ENCODE results near the gene EVI5L.

EVI5L gene

DNA sequence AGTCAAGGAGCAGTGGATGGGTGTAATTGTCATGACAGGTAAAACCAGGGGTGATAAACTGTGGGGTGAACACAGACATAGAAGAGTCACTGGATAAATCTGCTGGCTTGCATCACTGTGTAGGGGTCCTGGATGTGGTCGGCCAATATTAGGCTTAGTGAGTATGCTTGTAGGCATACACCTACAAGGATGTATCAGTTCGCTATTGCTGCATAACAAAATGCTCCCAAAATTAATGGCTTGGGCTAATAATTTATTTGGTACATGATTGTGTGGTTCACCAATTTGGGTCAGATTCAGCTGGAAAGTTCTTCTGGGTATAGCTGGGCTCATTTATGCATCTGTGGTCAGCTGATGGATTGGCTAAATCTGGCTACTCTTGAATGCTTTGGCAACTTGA, 11.2 kb upstream of the EVI5L start:
- DNase-seq = no peak

- no peak for DNase-seq
These were observed 10.7 kb upstream of the EVI5L start for GRCh38 chr19:7819337-7819736.

- no peak for DNase-seq
These were observed 9.4 kb upstream of the EVI5L start for GRCh38 chr19:7820588-7820987.

GRCh38 chr19:7822910-7823515, 7.0 kb upstream of the EVI5L start:
- DNase-seq = no peak

DNA sequence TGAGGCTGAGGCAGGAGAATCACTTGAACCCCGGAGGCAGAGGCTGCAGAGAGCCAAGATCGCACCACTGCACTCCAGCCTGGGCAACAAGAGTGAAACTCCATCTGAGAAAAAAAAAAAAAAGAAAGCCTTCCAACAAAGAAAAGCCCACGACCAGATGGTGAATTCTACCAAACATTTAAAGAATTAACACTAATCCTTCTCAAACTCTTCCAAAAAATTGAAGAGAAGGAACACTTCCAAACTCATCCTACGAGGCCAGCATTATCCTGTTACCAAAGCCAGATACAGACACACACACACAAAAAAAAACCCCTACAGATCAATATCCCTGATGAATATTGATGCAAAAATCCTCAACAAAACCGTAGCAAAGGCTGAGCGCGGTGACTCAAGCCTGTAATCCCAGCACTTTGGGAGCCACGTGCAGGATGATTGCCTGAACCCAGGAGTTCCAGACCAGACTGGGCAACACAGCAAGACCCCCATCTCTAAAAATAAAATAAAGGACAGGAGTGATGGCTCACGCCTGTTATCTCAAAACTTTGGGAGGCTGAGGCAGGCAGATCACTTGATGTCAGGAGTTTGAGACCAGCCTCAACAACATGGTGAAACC, 6.2 kb upstream of the EVI5L start:
- no peak for DNase-seq

DNA sequence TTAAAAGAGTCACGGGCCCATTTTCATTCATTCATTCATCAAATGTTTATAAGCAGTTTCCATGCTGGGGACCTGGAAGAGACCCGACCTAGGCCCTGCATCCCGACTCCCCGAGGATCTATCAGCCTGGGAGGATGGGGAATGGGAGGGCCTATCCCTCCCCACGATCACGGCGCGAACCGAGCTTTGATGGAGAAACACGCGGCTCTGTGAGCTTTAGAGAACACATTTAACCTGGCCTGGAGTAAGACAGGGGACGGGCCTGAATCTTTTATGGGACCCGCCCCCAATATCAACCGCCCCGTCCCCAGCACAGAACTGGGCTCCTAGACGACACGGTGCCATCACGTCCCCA, 875 bp upstream of the EVI5L start:
- DNase-seq = no peak

DNA sequence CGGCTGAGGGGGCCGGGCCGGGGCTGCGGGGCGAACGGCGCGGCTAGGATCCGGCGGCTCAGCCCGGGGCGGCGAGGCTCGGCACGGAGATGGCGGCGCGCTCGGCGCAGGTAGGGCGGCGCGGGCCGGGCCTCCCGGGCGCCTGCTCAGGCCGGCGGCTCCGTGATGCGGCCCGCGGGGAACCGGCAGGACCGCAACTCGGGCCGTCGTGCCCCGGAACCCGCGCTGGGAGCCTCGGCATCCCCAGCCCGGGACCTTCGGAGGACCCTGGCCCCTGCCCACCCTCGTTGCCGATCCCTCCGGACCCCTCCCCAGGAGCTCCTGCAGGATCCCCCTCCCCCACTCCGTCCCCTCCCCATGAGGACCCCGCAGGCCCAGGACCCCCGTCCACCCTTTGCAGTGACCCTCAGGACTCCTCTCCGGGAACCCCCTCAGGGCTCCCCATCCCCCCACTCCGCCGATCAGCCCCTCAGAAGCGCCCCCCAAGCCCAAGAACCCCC, 304 bp downstream of the EVI5L start:
- DNase-seq = peak; percentile 40

- DNase-seq = no peak
These were observed 805 bp downstream of the EVI5L start for GRCh38 chr19:7830823-7831222.

GRCh38 chr19:7831452-7831851, 1.4 kb downstream of the EVI5L start:
- peak; percentile 45 for DNase-seq

DNA sequence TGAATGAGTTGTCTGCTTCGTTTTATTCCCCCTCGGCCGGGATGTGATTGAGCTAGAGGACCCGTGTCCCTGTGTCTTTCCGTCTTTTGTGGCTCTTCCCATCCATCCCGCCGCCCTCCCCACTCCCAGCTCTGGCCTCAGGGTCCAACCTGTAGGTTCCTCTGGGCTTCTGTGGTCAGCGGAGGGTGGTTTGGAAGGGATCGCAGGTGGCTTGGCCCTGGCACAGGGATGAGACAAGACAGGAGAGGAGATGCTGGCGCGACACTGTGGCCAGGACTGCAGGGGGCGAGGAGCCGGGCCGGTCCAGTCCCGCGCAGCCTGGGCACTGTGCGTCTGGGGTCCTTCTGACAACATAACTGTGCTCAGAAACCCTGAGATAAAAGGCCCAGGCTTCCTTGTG, 2.0 kb downstream of the EVI5L start:
- DNase-seq = no peak

GRCh38 chr19:7832781-7833180, 2.8 kb downstream of the EVI5L start:
- DNase-seq = no peak

DNA sequence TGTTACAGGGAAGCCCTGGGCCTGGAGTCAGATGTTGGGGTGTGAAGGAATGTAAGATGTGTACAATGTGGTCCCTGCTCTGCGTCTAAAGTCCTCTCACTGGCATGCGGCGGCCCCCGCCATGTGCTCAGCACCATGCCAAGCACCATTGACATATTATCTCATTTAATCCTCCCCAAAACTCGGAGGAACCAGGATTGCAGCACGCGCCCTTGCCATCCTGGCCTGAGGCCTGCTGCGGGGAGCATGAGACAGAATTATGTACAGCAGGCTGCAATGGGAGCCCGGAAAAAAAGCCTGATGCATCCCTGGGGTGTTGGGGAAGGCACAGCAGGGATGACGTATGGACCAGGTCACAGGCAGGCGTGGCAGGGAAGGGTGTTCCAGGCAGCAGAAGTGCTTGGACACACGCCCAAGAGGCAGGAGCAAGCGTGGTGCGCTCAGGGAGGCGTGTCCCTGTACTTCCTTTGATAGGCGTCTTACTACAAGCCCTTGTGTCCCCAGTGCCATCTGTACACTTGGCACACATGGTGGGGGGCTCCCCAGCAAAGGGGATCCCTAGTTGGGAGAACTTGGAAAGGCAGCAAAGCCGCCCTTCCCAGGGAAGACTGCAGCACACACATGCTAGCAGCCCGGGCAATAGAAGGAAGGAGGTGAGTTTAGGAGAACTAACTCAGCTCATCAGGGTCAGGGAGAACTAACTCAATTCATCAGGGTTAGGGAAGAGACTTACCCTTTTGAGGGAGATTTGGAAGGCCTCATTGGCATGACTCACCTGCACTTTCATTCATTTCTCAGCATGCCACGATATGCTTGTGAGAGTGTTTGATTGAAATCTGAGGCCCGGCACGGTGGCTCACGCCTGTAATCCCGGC, 3.4 kb downstream of the EVI5L start:
- peak; percentile 42 for DNase-seq

- no peak for DNase-seq
These were observed 9.5 kb downstream of the EVI5L start for GRCh38 chr19:7839476-7839875.

GRCh38 chr19:7840629-7841028, 10.6 kb downstream of the EVI5L start:
- DNase-seq = no peak

DNA sequence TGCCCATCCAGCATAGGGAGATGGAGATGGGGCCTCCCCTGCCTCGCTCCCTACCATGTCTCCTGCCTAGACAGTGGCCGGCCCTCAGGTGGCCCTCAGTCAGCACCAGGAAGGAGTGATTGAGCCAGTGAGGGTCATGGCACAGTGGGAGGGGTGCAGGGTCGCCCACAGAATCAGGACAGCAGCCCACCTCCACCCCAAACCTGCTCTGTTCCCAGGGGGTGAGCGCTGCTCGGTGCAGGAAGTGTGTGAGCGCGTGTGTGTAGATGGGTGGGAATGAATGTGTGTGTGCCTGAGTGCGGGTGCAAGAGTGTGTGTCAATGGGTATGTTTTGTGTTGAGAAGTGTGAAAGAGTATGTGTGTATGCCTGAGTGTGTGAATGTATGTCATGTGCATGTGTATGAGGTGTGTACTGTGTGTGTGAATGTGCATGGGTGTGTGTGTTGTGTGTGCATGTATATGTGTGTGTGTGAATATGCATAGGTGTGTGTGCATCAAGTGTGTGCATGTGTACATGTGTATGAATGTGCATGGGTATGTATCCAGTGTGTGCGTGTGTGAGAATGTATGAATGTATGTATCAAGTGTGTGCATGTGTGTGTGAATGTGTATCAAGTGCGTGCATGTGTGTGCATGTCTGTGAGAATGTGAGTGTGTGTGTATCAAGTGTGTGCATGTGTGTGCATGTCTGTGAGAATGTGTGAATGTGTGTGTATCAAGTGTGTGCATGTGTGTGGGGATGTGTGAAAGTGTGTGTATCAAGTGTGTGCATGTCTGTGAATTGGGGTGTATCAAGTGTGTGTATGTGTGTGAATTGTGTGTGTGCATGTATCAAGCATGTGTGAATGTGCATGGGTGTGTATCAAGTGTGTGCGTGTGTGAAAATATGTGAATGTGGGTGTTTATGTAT, 12.0 kb downstream of the EVI5L start:
- DNase-seq = no peak

GRCh38 chr19:7842661-7843294, 12.8 kb downstream of the EVI5L start:
- no peak for DNase-seq

DNA sequence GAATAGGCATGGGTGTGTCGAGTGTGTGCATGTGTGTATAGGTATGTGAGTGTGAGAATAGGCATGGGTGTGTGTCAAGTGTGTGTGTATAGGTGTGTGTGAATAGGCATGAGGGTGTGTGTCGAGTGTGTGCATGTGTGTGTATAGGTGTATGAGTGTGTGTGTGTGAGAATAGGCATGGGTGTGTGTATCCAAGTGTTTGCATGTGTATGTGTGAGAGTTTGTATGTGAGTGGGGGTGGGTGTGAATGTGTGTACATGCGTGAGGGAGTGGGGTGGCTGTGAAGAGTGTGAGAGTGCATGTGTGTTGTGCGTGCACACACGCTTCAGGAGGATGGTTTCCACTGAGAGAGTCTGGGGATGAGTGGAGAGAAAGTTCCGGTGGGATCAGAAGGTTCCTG, 13.5 kb downstream of the EVI5L start:
- no peak for DNase-seq

GRCh38 chr19:7844405-7844804, 14.4 kb downstream of the EVI5L start:
- DNase-seq = no peak

DNA sequence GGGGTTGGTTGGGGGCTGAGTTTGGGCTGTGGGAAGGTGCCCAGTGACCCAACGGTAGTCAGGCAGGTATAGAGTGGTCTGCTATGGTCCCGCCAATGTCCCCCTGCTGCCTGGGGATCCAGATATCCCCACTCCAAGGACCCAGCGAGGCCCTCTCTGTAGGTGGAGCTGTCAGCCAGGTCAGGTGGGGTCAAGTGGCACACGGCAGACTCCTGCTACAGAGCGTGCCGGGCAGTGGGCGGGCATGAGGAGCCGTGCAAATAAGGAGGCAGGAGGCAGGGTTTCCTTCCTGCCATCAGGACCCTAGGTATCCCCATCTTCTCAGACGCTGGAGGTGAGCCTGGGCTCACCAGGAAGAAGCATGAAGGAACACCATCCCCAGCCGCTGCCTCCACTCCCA, 14.9 kb downstream of the EVI5L start:
- DNase-seq = no peak

GRCh38 chr19:7845390-7846154, 15.6 kb downstream of the EVI5L start:
- no peak for DNase-seq

GRCh38 chr19:7846155-7846646, 16.2 kb downstream of the EVI5L start:
- DNase-seq = no peak
